H1 (cell line): ENCODE data around the gene STARD13. TPM values are rescaled to one million over a fixed set of nuclear protein-coding genes. Genes with fewer than 3 reads are reported as not detected.
A peak's percentile ranks its signal among the peaks of the same experiment; 100 is the strongest.

Experiments used
- CTCF ChIA-PET: fragments of 300-600 bp; sonication (Branson Sonifier 250); formaldehyde crosslinking; loops from one replicate; lab custom pipeline; 2021; ENCODE audit not compliant: partially characterized antibody; lab: Charles Lee
- POLR2A ChIA-PET: fragments of 300-600 bp; sonication (Branson Sonifier 250); formaldehyde crosslinking; loops from one replicate; lab custom pipeline; 2021; ENCODE audit warnings: inconsistent platforms; ENCODE audit not compliant: partially characterized antibody; lab: Charles Lee
- DNase-seq, 2 experiments: peaks; one replicate each; pipeline versions ENCODE4 v3.0.0 to v3.0.0-alpha.2; 2010 to 2022; ENCODE audit warnings: low spot score in 2 of 2, low read depth in 1 of 2, mixed read lengths in 1 of 2
- FAIRE-seq: peaks from 2 replicates; lab custom pipeline; 2011; peaks lifted over from hg19 to GRCh38; lab: Jason Lieb, UNC
- H2AFZ ChIP-seq: 2 replicates; pipeline ENCODE4 v1.8.1; 2012; ENCODE audit warnings: low read length, inconsistent platforms
- H2AK5ac ChIP-seq: 2 replicates; pipeline ENCODE4 v1.6.1; 2013; ENCODE audit warnings: low read depth, low read length
- H2BK120ac ChIP-seq: replicated peaks from 2 replicates; pipeline ENCODE3; 2013; ENCODE audit warnings: low read depth, low read length, inconsistent platforms
- H2BK12ac ChIP-seq: 2 replicates; pipeline ENCODE4 v1.6.1; 2013; ENCODE audit warnings: low read depth, low read length
- H2BK15ac ChIP-seq: 2 replicates; pipeline ENCODE4 v1.6.1; 2013; ENCODE audit warnings: low read length
- H2BK20ac ChIP-seq: 2 replicates; pipeline ENCODE4 v1.6.1; 2013; ENCODE audit warnings: low read length
- H2BK5ac ChIP-seq: 2 replicates; pipeline ENCODE4 v1.6.1; 2013; ENCODE audit warnings: low read depth, low read length
- H3K14ac ChIP-seq: 2 replicates; pipeline ENCODE4 v1.6.1; 2013; ENCODE audit warnings: inconsistent platforms; ENCODE audit not compliant: insufficient read length
- H3K18ac ChIP-seq: 2 replicates; pipeline ENCODE4 v1.6.1; 2013; ENCODE audit warnings: low read length; ENCODE audit errors: extremely low read depth
- H3K23ac ChIP-seq: 2 replicates; pipeline ENCODE4 v1.6.1; 2013; ENCODE audit warnings: inconsistent platforms; ENCODE audit not compliant: insufficient read length
- H3K23me2 ChIP-seq: 2 replicates; pipeline ENCODE4 v1.6.1; 2013; ENCODE audit warnings: low read depth, low read length
- H3K27ac ChIP-seq: 2 replicates; pipeline ENCODE4 v1.6.1; 2011; ENCODE audit warnings: low read depth, low read length, inconsistent platforms
- H3K27me3 ChIP-seq, 4 experiments: replicated peaks in 1 of 4; 1 replicate in 1 of 4; 2 replicates in 3 of 4; pipeline versions ENCODE4 v1.6.1 to v1.8.1; 2011 to 2013; ENCODE audit warnings: low read length in 3 of 4, mild to moderate bottlenecking in 3 of 4, inconsistent platforms in 2 of 4, mixed read lengths in 2 of 4, moderate library complexity in 1 of 4; ENCODE audit not compliant: control insufficient read depth in 3 of 4, insufficient read depth in 3 of 4; ENCODE audit errors: extremely low read depth in 1 of 4
- H3K36me3 ChIP-seq, 4 experiments: 2 replicates each; pipeline versions ENCODE4 v1.6.1 to v1.8.1; 2011 to 2013; ENCODE audit warnings: mild to moderate bottlenecking in 4 of 4, low read length in 3 of 4, moderate library complexity in 2 of 4, control low read depth in 1 of 4, inconsistent platforms in 1 of 4; ENCODE audit not compliant: insufficient read depth in 4 of 4, control insufficient read depth in 2 of 4
- H3K4ac ChIP-seq: replicated peaks from 2 replicates; pipeline ENCODE3; 2013; ENCODE audit warnings: low read length, low read depth, mixed read lengths, inconsistent platforms; ENCODE audit not compliant: insufficient read length
- H3K4me1 ChIP-seq, 4 experiments: replicated peaks in 1 of 4; 1 replicate in 1 of 4; 2 replicates in 3 of 4; pipeline versions ENCODE4 v1.6.1 to v1.8.1; 2011 to 2013; ENCODE audit warnings: low read length in 3 of 4, inconsistent platforms in 2 of 4, mixed read lengths in 1 of 4; ENCODE audit not compliant: insufficient read depth in 4 of 4, control insufficient read depth in 3 of 4
- H3K4me2 ChIP-seq, 2 experiments: 2 replicates each; pipeline versions ENCODE4 v1.6.1 to v1.8.1; 2011 to 2013; ENCODE audit warnings: low read depth in 2 of 2, low read length in 2 of 2, control low read depth in 1 of 2, inconsistent platforms in 1 of 2, mild to moderate bottlenecking in 1 of 2; ENCODE audit not compliant: insufficient read depth in 1 of 2
- H3K4me3 ChIP-seq, 4 experiments: fragments of 200-600, 300-600 bp in 1 of 4; sonication (generic), shearing (Covaris generic), sonication (Bioruptor Twin) in 1 of 4; 2 replicates each; pipeline versions ENCODE4 v1.5.1 to v1.8.1; 2011 to 2016; ENCODE audit warnings: low read length in 4 of 4, low read depth in 3 of 4, control low read depth in 2 of 4, inconsistent platforms in 2 of 4, mild to moderate bottlenecking in 2 of 4, mixed read lengths in 1 of 4, moderate library complexity in 1 of 4; ENCODE audit not compliant: insufficient read depth in 2 of 4; ENCODE audit errors: extremely low read depth in 1 of 4
- H3K56ac ChIP-seq: replicated peaks from 2 replicates; pipeline ENCODE3; 2013; ENCODE audit warnings: low read depth, mild to moderate bottlenecking, mixed read lengths, low read length, inconsistent platforms; ENCODE audit not compliant: insufficient read length
- H3K79me1 ChIP-seq: 2 replicates; pipeline ENCODE4 v1.6.1; 2013; ENCODE audit warnings: low read depth, low read length, control low read depth
- H3K79me2 ChIP-seq, 2 experiments: 2 replicates each; pipeline versions ENCODE4 v1.6.1 to v1.8.1; 2012 to 2013; ENCODE audit warnings: low read length in 2 of 2, mild to moderate bottlenecking in 2 of 2, inconsistent platforms in 1 of 2; ENCODE audit not compliant: insufficient read depth in 2 of 2, control insufficient read depth in 1 of 2
- H3K9ac ChIP-seq, 4 experiments: replicated peaks in 1 of 4; 1 replicate in 1 of 4; 2 replicates in 3 of 4; pipeline versions ENCODE4 v1.6.1 to v1.8.1; 2011 to 2013; ENCODE audit warnings: low read depth in 3 of 4, low read length in 3 of 4, control low read depth in 2 of 4, mild to moderate bottlenecking in 2 of 4, moderate library complexity in 2 of 4, inconsistent platforms in 1 of 4; ENCODE audit errors: extremely low read depth in 1 of 4
- H3K9me3 ChIP-seq, 2 experiments: 2 replicates each; pipeline versions ENCODE4 v1.6.1 to v1.8.1; 2012 to 2013; ENCODE audit warnings: mild to moderate bottlenecking in 2 of 2, moderate library complexity in 2 of 2, control low read depth in 1 of 2, inconsistent platforms in 1 of 2, low read depth in 1 of 2, low read length in 1 of 2, mixed read lengths in 1 of 2; ENCODE audit not compliant: insufficient read depth in 2 of 2
- H4K20me1 ChIP-seq, 2 experiments: replicated peaks in 1 of 2; 2 replicates each; pipeline versions ENCODE3 to v1.8.1; 2011 to 2013; ENCODE audit warnings: inconsistent platforms in 2 of 2, low read length in 2 of 2, mild to moderate bottlenecking in 1 of 2; ENCODE audit not compliant: insufficient read depth in 2 of 2, control insufficient read depth in 1 of 2
- H4K5ac ChIP-seq: 2 replicates; pipeline ENCODE4 v1.6.1; 2013; ENCODE audit warnings: low read length, low read depth, mixed read lengths, inconsistent platforms; ENCODE audit not compliant: insufficient read length
- H4K8ac ChIP-seq: 2 replicates; pipeline ENCODE4 v1.8.0; 2013; ENCODE audit warnings: mild to moderate bottlenecking, moderate library complexity, low read length, inconsistent platforms; ENCODE audit not compliant: insufficient read depth; ENCODE audit errors: extremely low read depth
- H4K91ac ChIP-seq: replicated peaks from 2 replicates; pipeline ENCODE3; 2013; ENCODE audit warnings: low read length, mixed read lengths, inconsistent platforms; ENCODE audit not compliant: insufficient read length
- CEBPB ChIP-seq: IDR thresholded peaks from 2 replicates; pipeline ENCODE4 v1.6.1; 2012; ENCODE audit warnings: low read depth, low read length
- SIRT6 ChIP-seq: IDR thresholded peaks from one replicate; pipeline ENCODE4 v1.7.1; 2012; ENCODE audit warnings: low read length, inconsistent platforms
- WGBS, 2 experiments: shearing (Covaris generic) in 1 of 2; methylation state at CpG; one replicate each; pipeline versions ENCODE4 v1.1.6 to v1.1.7; 2013 to 2015; ENCODE audit warnings: low lambda C conversion rate in 2 of 2, mixed read lengths in 2 of 2, inconsistent platforms in 1 of 2, low coverage in 1 of 2, missing lambda C conversion rate in 1 of 2; ENCODE audit not compliant: insufficient replicate concordance in 2 of 2, insufficient coverage in 1 of 2, insufficient read length in 1 of 2; ENCODE audit errors: extremely low coverage in 1 of 2, missing lambda C conversion rate in 1 of 2; 5-methylcytosine and 5-hydroxymethylcytosine counted together
- polyA plus RNA-seq, 7 experiments: library from polyadenylated mRNA; depleted of rRNA in 3 of 7; stranded (reverse) in 5 of 7; unstranded in 2 of 7; fragments of >200 nt in 5 of 7; fragments of 200-250 nt in 2 of 7; gene quantifications; 1 replicate in 5 of 7; 2 replicates in 1 of 7; 4 replicates in 1 of 7; pipeline versions ENCODE4 v1.2.1 to v1.2.3, GENCODE V29; 2011 to 2013; ENCODE audit warnings: missing spikeins in 2 of 7, mixed read lengths in 2 of 7
- total RNA-seq: library from RNA; stranded (reverse); fragmentation: NEBNext Ultra II Directional; extraction: Animal tissue kit (Norgen Biotek cat#: 25700); gene quantifications from 2 replicates; pipeline ENCODE4 v1.2.1, GENCODE V29; 2021

Gene STARD13
- total and polyA plus RNA-seq, 2 of the 8 experiments (the other 6 are each of a cell fraction or from before 2014, with no cell fraction given) = 0.82 to 2.9 TPM

- Histone ChIP-seq H2BK12ac (no peak overlapping the region), H4K8ac (no peak overlapping the region), H3K56ac (no peak overlapping the region), H3K4ac (no peak overlapping the region), H3K4me2 (no peak overlapping the region), H3K79me1 (no peaks in the 10 kb centered on the region), H3K18ac (no peak overlapping the region), H3K23ac (no peak overlapping the region), H4K91ac (no peak overlapping the region), H4K5ac (no peak overlapping the region), H2BK5ac (no peak overlapping the region), H2BK15ac (no peak overlapping the region), H2BK120ac (no peak overlapping the region), H2BK20ac (no peak overlapping the region), H3K36me3 (no peaks in the 10 kb centered on the region), H3K27me3 (no peaks in the 10 kb centered on the region), H3K9ac (no peak overlapping the region), H2AFZ (peak overlapping the region; percentile 1; the same call in 1 of the 2 replicates), H3K9me3 (no peaks in the 10 kb centered on the region), H3K27ac (no peak overlapping the region), H3K4me1 (peaks cover 2 to 14% (median 9%) of the 10 kb centered on the region in 4 experiments; a peak in 5 of 7 replicates), H3K79me2 (no peaks in the 10 kb centered on the region), H3K23me2 (no peaks in the 10 kb centered on the region; the same call in 1 of the 2 replicates), H4K20me1 (no peaks in the 10 kb centered on the region), H3K14ac (no peak overlapping the region), H3K4me3 (no peak overlapping the region), H2AK5ac (no peak overlapping the region)
- no peak for FAIRE-seq
- no peak for TF ChIP-seq SIRT6
- TF ChIP-seq CEBPB = peak; percentile 25; the same call in 1 of the 2 replicates
- 81% methylated on average over 7 of the region's 7 CpGs; no CpG with 5 or more reads in 1 of the 2 experiments for WGBS, 2 experiments
- CTCF ChIA-PET = interaction anchor here (0.6 to 2.4 kb wide), 4 partner anchors 12 to 470 kb away, joined by 3 to 9 read pairs (median 3); no protein-coding TSS in a partner anchor
- POLR2A ChIA-PET = no interaction called here
- no peak for DNase-seq
These were observed 162.3 kb downstream of the STARD13 start for GRCh38 chr13:33123066-33123859.
